Activated CD4-positive, alpha-beta T cell treated with anti-CD3 and anti-CD28 coated beads, Interleukin-2, amount 10 ng/mL, durations not matched to agents 24 days and 14 days (primary cell): ENCODE data around the gene UTY. TPM values are rescaled to one million over a fixed set of nuclear protein-coding genes. Genes with fewer than 3 reads are reported as not detected.

ENCODE experiments used
- DNase-seq: peaks from one replicate; pipeline ENCODE4 v3.0.0; 2022
- H3K27ac Mint-ChIP-seq: one replicate; pipeline ENCODE4 v1.8.0; 2022; ENCODE audit warnings: mild to moderate bottlenecking, mixed read lengths
- H3K27me3 Mint-ChIP-seq: one replicate; pipeline ENCODE4 v1.8.0; 2022; ENCODE audit warnings: mixed read lengths
- H3K36me3 Mint-ChIP-seq: one replicate; pipeline ENCODE4 v1.8.0; 2022; ENCODE audit warnings: low read depth, mild to moderate bottlenecking, mixed read lengths
- H3K4me1 Mint-ChIP-seq: one replicate; pipeline ENCODE4 v1.8.0; 2021; ENCODE audit warnings: mixed read lengths
- H3K4me3 Mint-ChIP-seq: one replicate; pipeline ENCODE4 v1.8.0; 2022; ENCODE audit warnings: mild to moderate bottlenecking, moderate library complexity, mixed read lengths
- H3K9me3 Mint-ChIP-seq: one replicate; pipeline ENCODE4 v1.8.0; 2021; ENCODE audit warnings: mixed read lengths
- intact Hi-C: fragments of 100-400 bp; cut with micrococcal nuclease; formaldehyde crosslinking; loops from one replicate; pipeline ENCODE4 v1.15.1; 2023
- total RNA-seq: library from RNA; stranded (reverse); gene quantifications from 2 replicates; pipeline ENCODE4 v1.2.3, GENCODE V29; 2022

The UTY gene
- 17.7 and 22.6 TPM in 2 replicates for total RNA-seq

GRCh38 chrY:13479828-13480227 lies at the start of gene UTY:
TSS of gene UTY (minus strand) at chrY:13480033. CDS start at chrY:13479665, 368 bp downstream.
- peaks cover 16% of the 10 kb centered on the region for H3K36me3 Mint-ChIP-seq
- H3K27ac Mint-ChIP-seq: peak within 1 kb of the TSS; percentile 96
- intact Hi-C loops: loop anchor here (2.0 to 10.0 kb wide), 8 partner anchors 43 to 865 kb away; partner anchors contain the start of gene DDX3Y
- DNase-seq: peak; percentile 92
- no peaks in the 10 kb centered on the region for H3K9me3 Mint-ChIP-seq
- peaks cover 10% of the 10 kb centered on the region for H3K4me1 Mint-ChIP-seq
- H3K4me3 Mint-ChIP-seq: peak within 1 kb of the TSS; percentile 91
- no peaks in the 10 kb centered on the region for H3K27me3 Mint-ChIP-seq

- intact Hi-C loops: no loop called here
- H3K4me1 Mint-ChIP-seq: no peaks in the 10 kb centered on the region
- no peak overlapping the region for H3K4me3 Mint-ChIP-seq
- no peaks in the 10 kb centered on the region for H3K36me3 Mint-ChIP-seq
- H3K9me3 Mint-ChIP-seq: peaks cover 9% of the 10 kb centered on the region
- no peak for DNase-seq
- no peaks in the 10 kb centered on the region for H3K27me3 Mint-ChIP-seq
- no peak overlapping the region for H3K27ac Mint-ChIP-seq
These were observed 40.6 kb upstream of the UTY start for GRCh38 chrY:13520474-13520873.

GRCh38 chrY:13501215-13501614 lies 21.4 kb upstream of the UTY start:
- no peaks in the 10 kb centered on the region for H3K4me1 Mint-ChIP-seq
- intact Hi-C loops: no loop called here
- no peak overlapping the region for H3K27ac Mint-ChIP-seq

GRCh38 chrY:13493737-13494136 lies 13.9 kb upstream of the UTY start:
- intact Hi-C loops: no loop called here
- H3K9me3 Mint-ChIP-seq: no peaks in the 10 kb centered on the region
- H3K27ac Mint-ChIP-seq: no peak overlapping the region
- DNase-seq: no peak
- peaks cover 4% of the 10 kb centered on the region for H3K4me1 Mint-ChIP-seq
- H3K27me3 Mint-ChIP-seq: no peaks in the 10 kb centered on the region
- H3K4me3 Mint-ChIP-seq: no peak overlapping the region
- H3K36me3 Mint-ChIP-seq: no peaks in the 10 kb centered on the region

More at GRCh38 chrY:13501215-13501614, 21.4 kb upstream of the UTY start:
- H3K36me3 Mint-ChIP-seq: no peaks in the 10 kb centered on the region
- H3K27me3 Mint-ChIP-seq: no peaks in the 10 kb centered on the region
- no peak for DNase-seq
- H3K4me3 Mint-ChIP-seq: no peak overlapping the region
- H3K9me3 Mint-ChIP-seq: no peaks in the 10 kb centered on the region

- Mint-ChIP-seq H3K4me1 (peaks cover 10% of the 10 kb centered on the region), H3K36me3 (no peaks in the 10 kb centered on the region), H3K4me3 (no peak overlapping the region), H3K27ac (no peak overlapping the region), H3K27me3 (no peaks in the 10 kb centered on the region), H3K9me3 (no peaks in the 10 kb centered on the region)
- intact Hi-C loops: no loop called here
- DNase-seq: no peak
These were observed 12.6 kb upstream of the UTY start for GRCh38 chrY:13492408-13492807.

- Mint-ChIP-seq H3K9me3 (no peaks in the 10 kb centered on the region), H3K36me3 (no peaks in the 10 kb centered on the region), H3K4me3 (peak overlapping the region; percentile 41), H3K4me1 (peaks cover 10% of the 10 kb centered on the region), H3K27me3 (no peaks in the 10 kb centered on the region), H3K27ac (peak overlapping the region; percentile 61)
- intact Hi-C loops: no loop called here
- DNase-seq: peak; percentile 58
These were observed 8.9 kb upstream of the UTY start for GRCh38 chrY:13488738-13489137.

- H3K27ac Mint-ChIP-seq: peak overlapping the region; percentile 96
- peaks cover 14% of the 10 kb centered on the region for H3K4me1 Mint-ChIP-seq
- DNase-seq: peak; percentile 86
- intact Hi-C loops: loop anchor here (2.0 to 10.0 kb wide), 8 partner anchors 42 to 866 kb away; partner anchors contain the start of gene DDX3Y
- no peaks in the 10 kb centered on the region for H3K9me3 Mint-ChIP-seq
- H3K27me3 Mint-ChIP-seq: no peaks in the 10 kb centered on the region
- peaks cover 21% of the 10 kb centered on the region for H3K36me3 Mint-ChIP-seq
- peak overlapping the region; percentile 91 for H3K4me3 Mint-ChIP-seq
These were observed 617 bp downstream of the UTY start for GRCh38 chrY:13479121-13479711.

GRCh38 chrY:13478126-13478785 lies 1.6 kb downstream of the UTY start:
- Mint-ChIP-seq H3K36me3 (peaks cover 26% of the 10 kb centered on the region), H3K9me3 (no peaks in the 10 kb centered on the region), H3K27me3 (no peaks in the 10 kb centered on the region), H3K27ac (peak overlapping the region; percentile 96), H3K4me1 (peaks cover 18% of the 10 kb centered on the region), H3K4me3 (peak overlapping the region; percentile 91)
- intact Hi-C loops: loop anchor here (2.0 to 10.0 kb wide), 8 partner anchors 41 to 867 kb away; partner anchors contain the start of gene DDX3Y
- DNase-seq: peak; percentile 84

- Mint-ChIP-seq H3K27me3 (no peaks in the 10 kb centered on the region), H3K9me3 (no peaks in the 10 kb centered on the region), H3K27ac (peak overlapping the region; percentile 53), H3K4me3 (no peak overlapping the region), H3K36me3 (peaks cover 40% of the 10 kb centered on the region), H3K4me1 (peaks cover 27% of the 10 kb centered on the region)
- intact Hi-C loops: loop anchor here (5.0 to 10.0 kb wide), 6 partner anchors 38 to 870 kb away; no protein-coding TSS in a partner anchor
- DNase-seq: no peak
These were observed 4.8 kb downstream of the UTY start for GRCh38 chrY:13474997-13475396.

- H3K27me3 Mint-ChIP-seq: no peaks in the 10 kb centered on the region
- no peaks in the 10 kb centered on the region for H3K9me3 Mint-ChIP-seq
- H3K4me3 Mint-ChIP-seq: no peak overlapping the region
- intact Hi-C loops: no loop called here
- DNase-seq: no peak
- H3K4me1 Mint-ChIP-seq: peaks cover 15% of the 10 kb centered on the region
- no peak overlapping the region for H3K27ac Mint-ChIP-seq
- H3K36me3 Mint-ChIP-seq: peaks cover 30% of the 10 kb centered on the region
These were observed 28.3 kb downstream of the UTY start for GRCh38 chrY:13451572-13451971.

GRCh38 chrY:13450596-13451130 lies 29.2 kb downstream of the UTY start:
- Mint-ChIP-seq H3K9me3 (no peaks in the 10 kb centered on the region), H3K27me3 (no peaks in the 10 kb centered on the region), H3K27ac (no peak overlapping the region), H3K36me3 (peaks cover 31% of the 10 kb centered on the region), H3K4me3 (no peak overlapping the region), H3K4me1 (peaks cover 14% of the 10 kb centered on the region)
- DNase-seq: no peak
- intact Hi-C loops: no loop called here

- Mint-ChIP-seq H3K4me1 (peaks cover 2% of the 10 kb centered on the region), H3K9me3 (no peaks in the 10 kb centered on the region), H3K4me3 (no peak overlapping the region), H3K27me3 (no peaks in the 10 kb centered on the region), H3K27ac (no peak overlapping the region), H3K36me3 (peaks cover 30% of the 10 kb centered on the region)
- no peak for DNase-seq
- intact Hi-C loops: no loop called here
These were observed 34.3 kb downstream of the UTY start for GRCh38 chrY:13445566-13445965.

GRCh38 chrY:13443146-13443545 lies 36.7 kb downstream of the UTY start:
- H3K27ac Mint-ChIP-seq: no peak overlapping the region
- intact Hi-C loops: no loop called here
- no peak overlapping the region for H3K4me3 Mint-ChIP-seq
- H3K27me3 Mint-ChIP-seq: no peaks in the 10 kb centered on the region
- H3K36me3 Mint-ChIP-seq: peaks cover 26% of the 10 kb centered on the region
- peaks cover 6% of the 10 kb centered on the region for H3K4me1 Mint-ChIP-seq
- DNase-seq: no peak
- no peaks in the 10 kb centered on the region for H3K9me3 Mint-ChIP-seq

GRCh38 chrY:13440811-13441210 lies 39.0 kb downstream of the UTY start:
- no peak overlapping the region for H3K4me3 Mint-ChIP-seq
- intact Hi-C loops: no loop called here
- no peaks in the 10 kb centered on the region for H3K27me3 Mint-ChIP-seq
- H3K4me1 Mint-ChIP-seq: peaks cover 17% of the 10 kb centered on the region
- peaks cover 23% of the 10 kb centered on the region for H3K36me3 Mint-ChIP-seq
- no peak overlapping the region for H3K27ac Mint-ChIP-seq
- H3K9me3 Mint-ChIP-seq: no peaks in the 10 kb centered on the region
- no peak for DNase-seq
